K562 (cell line): Measurements from ENCODE around the gene C19orf12. TPM values are rescaled to one million over a fixed set of nuclear protein-coding genes. Genes with fewer than 3 reads are reported as not detected.

Experiments used
- ATAC-seq: fragments of 200-7000 bp; cut with Tn5 transposase; 3 replicates; pipeline ENCODE4 v1.9.1; 2020; ENCODE audit warnings: moderate library complexity
- BruUV-seq: library from RNA; stranded (reverse); fragments of 400-500 nt; replicated peaks from 2 replicates; lab custom pipeline; 2021; lab: Mats Ljungman, UMichigan
- CTCF ChIA-PET: fragments of 300-600 bp; formaldehyde crosslinking; extraction: SDS; loops from one replicate; lab custom pipeline; 2021; ENCODE audit warnings: low intra/inter-chr PET ratio; lab: Yijun Ruan, JAX
- POLR2A ChIA-PET: fragments of 300-600, 350-650 bp; sonication (Branson Sonifier 250); formaldehyde crosslinking; extraction: SDS; loops from one replicate; lab custom pipeline; 2021; ENCODE audit warnings: antibody characterized with exemption, inconsistent platforms; lab: Yijun Ruan, JAX
- DNase-seq, 4 experiments: peaks; one replicate each; pipeline versions ENCODE4 v3.0.0 to v3.0.0-alpha.2; 2011 to 2018; ENCODE audit warnings: low spot score in 3 of 4, mixed read lengths in 3 of 4; ENCODE audit errors: extremely low read depth in 1 of 4
- FAIRE-seq: peaks from 2 replicates; lab custom pipeline; 2011; peaks lifted over from hg19 to GRCh38; lab: Jason Lieb, UNC
- H2AFZ ChIP-seq: 2 replicates; pipeline ENCODE4 v1.6.0; 2011; ENCODE audit warnings: low read depth, low read length, control low read depth, inconsistent platforms
- H3K27ac ChIP-seq: fragments of 200-600 bp; 3 replicates; pipeline ENCODE4 v1.8.0; 2011; ENCODE audit warnings: low read depth, mild to moderate bottlenecking, control low read depth, inconsistent platforms, low read length, moderate library complexity, mixed read lengths; ENCODE audit errors: extremely low read depth
- H3K27me3 ChIP-seq, 2 experiments: fragments of 300-600 bp in 1 of 2; 2 replicates in 1 of 2; 3 replicates in 1 of 2; pipeline versions ENCODE4 v1.6.0 to v1.8.0; 2011; ENCODE audit warnings: inconsistent platforms in 2 of 2, low read length in 2 of 2, mild to moderate bottlenecking in 1 of 2, mixed read lengths in 1 of 2, moderate library complexity in 1 of 2; ENCODE audit not compliant: control insufficient read depth in 2 of 2, insufficient read depth in 2 of 2
- H3K36me3 ChIP-seq: fragments of 300-600 bp; 3 replicates; pipeline ENCODE4 v1.8.0; 2011; ENCODE audit warnings: mild to moderate bottlenecking, low read length, inconsistent platforms; ENCODE audit not compliant: control insufficient read depth, insufficient read depth
- H3K4me1 ChIP-seq, 2 experiments: fragments of 200-600 bp in 1 of 2; replicated peaks in 1 of 2; 2 replicates in 1 of 2; 3 replicates in 1 of 2; pipeline versions ENCODE4 v1.5.1 to v1.8.0; 2011; ENCODE audit warnings: inconsistent platforms in 2 of 2, low read length in 2 of 2, mild to moderate bottlenecking in 1 of 2, mixed read lengths in 1 of 2, moderate library complexity in 1 of 2; ENCODE audit not compliant: control insufficient read depth in 2 of 2, insufficient read depth in 2 of 2
- H3K4me2 ChIP-seq: 2 replicates; pipeline ENCODE4 v1.6.1; 2011; ENCODE audit warnings: low read length, control low read depth, inconsistent platforms, mixed read lengths; ENCODE audit not compliant: insufficient read depth
- H3K4me3 ChIP-seq: fragments of 200-600 bp; sonication (generic), shearing (Covaris generic); 2 replicates; pipeline ENCODE4 v1.5.1; 2016; ENCODE audit warnings: control low read depth, inconsistent platforms
- H3K79me2 ChIP-seq: fragments of 200-600 bp; 3 replicates; pipeline ENCODE4 v1.8.0; 2011; ENCODE audit warnings: low read length, inconsistent platforms; ENCODE audit not compliant: control insufficient read depth, insufficient read depth
- H3K9ac ChIP-seq, 2 experiments: 2 replicates each; pipeline versions ENCODE4 v1.6.0 to v1.6.1; 2011; ENCODE audit warnings: low read depth in 2 of 2, low read length in 2 of 2, control low read depth in 1 of 2, inconsistent platforms in 1 of 2, mild to moderate bottlenecking in 1 of 2, mixed read lengths in 1 of 2; ENCODE audit not compliant: insufficient read depth in 1 of 2
- H3K9me1 ChIP-seq: one replicate; pipeline ENCODE4 v1.6.0; 2011; ENCODE audit warnings: inconsistent platforms, mild to moderate bottlenecking, low read length, moderate library complexity; ENCODE audit not compliant: control insufficient read depth, insufficient read depth
- H3K9me3 ChIP-seq: replicated peaks from 2 replicates; pipeline ENCODE4 v1.5.1; 2011; ENCODE audit warnings: low read depth, low read length, inconsistent platforms; ENCODE audit not compliant: control insufficient read depth, insufficient read depth
- H4K20me1 ChIP-seq: replicated peaks from 2 replicates; pipeline ENCODE4 v1.6.1; 2011; ENCODE audit warnings: low read length, inconsistent platforms, mixed read lengths; ENCODE audit not compliant: control insufficient read depth, insufficient read depth
- GABPA ChIP-seq: fragments of 200-800 bp; sonication (Bioruptor generic); conservative IDR thresholded peaks from 2 replicates; pipeline ENCODE4 v1.6.1; 2016; ENCODE audit warnings: low read depth, missing genetic modification characterization, missing compliant biosample characterization
- MTF1 ChIP-seq: fragments of 250-450 bp; sonication (Bioruptor Pico); IDR thresholded peaks from 2 replicates; pipeline ENCODE4 v1.9.0; 2021; ENCODE audit warnings: moderate library complexity, mild to moderate bottlenecking, inconsistent platforms, borderline replicate concordance
- ZFP36 ChIP-seq: fragments of 150-350 bp; IDR thresholded peaks from 2 replicates; pipeline ENCODE4 v1.6.1; 2018; ENCODE audit warnings: low read length, low read depth; ENCODE audit not compliant: partially characterized antibody
- ZNF3 ChIP-seq: fragments of 250-450 bp; sonication (Bioruptor Pico); IDR thresholded peaks from 2 replicates; pipeline ENCODE4 v1.5.0; 2021; ENCODE audit warnings: mild to moderate bottlenecking, moderate library complexity
- whole genome bisulfite sequencing: fragments of 100-300 bp; shearing (Covaris generic); methylation state at CpG from one replicate; pipeline ENCODE4 v1.1.6; 2016; ENCODE audit warnings: low coverage, mixed read lengths; ENCODE audit not compliant: insufficient coverage; ENCODE audit errors: missing lambda C conversion rate; 5-methylcytosine and 5-hydroxymethylcytosine counted together
- in situ Hi-C: fragments of 300-500 bp; cut with MboI; formaldehyde crosslinking; loops from 4 replicates; pipeline ENCODE4 v1.15.0; 2018; ENCODE audit warnings: inconsistent platforms, mixed read lengths
- intact Hi-C: fragments of 100-400 bp; cut with micrococcal nuclease; formaldehyde crosslinking; loops from 2 replicates; pipeline ENCODE4 v1.14.2; 2022
- polyA plus RNA-seq, 8 experiments: library from polyadenylated mRNA; depleted of rRNA in 4 of 8; stranded (reverse) in 5 of 8; unstranded in 3 of 8; fragments of >200 nt; fragmentation: Nextera tagmentation in 2 of 8; fragmentation: Illumina TruSeq in 1 of 8; extraction: Ambion mirVana in 2 of 8; extraction: Trizol in 1 of 8; gene quantifications; 2 replicates each; pipeline versions ENCODE4 v1.2.1 to v1.2.3, GENCODE V29; 2011 to 2014; ENCODE audit warnings: inconsistent platforms in 1 of 8, missing spikeins in 1 of 8
- total RNA-seq, 7 experiments: library from RNA; depleted of rRNA in 6 of 7; stranded (reverse); fragments of >200 nt in 6 of 7; fragmentation: Illumina TruSeq in 2 of 7; extraction: Trizol in 2 of 7; gene quantifications; 2 replicates each; pipeline versions ENCODE4 v1.2.1 to v1.2.3, GENCODE V29; 2011 to 2021; ENCODE audit warnings: low replicate concordance in 1 of 7
- TF ChIP-seq, protein P1 (sequence below): fragments of 250-450 bp; sonication (Bioruptor Pico); IDR thresholded peaks from 2 replicates; pipeline ENCODE4 v1.8.0; 2022; ENCODE audit warnings: moderate library complexity, mild to moderate bottlenecking, inconsistent platforms
- TF ChIP-seq, protein P2 (sequence below): sonication (generic); formaldehyde crosslinking; IDR thresholded peaks from 2 replicates; pipeline ENCODE4 v1.8.0; 2022; ENCODE audit warnings: missing genetic modification reagents, mild to moderate bottlenecking, borderline replicate concordance
- TF ChIP-seq, protein P3 (sequence below): fragments of 250-450 bp; sonication (Bioruptor Pico); IDR thresholded peaks from 2 replicates; pipeline ENCODE4 v1.8.0; 2022; ENCODE audit warnings: inconsistent platforms

C19orf12 gene
- total and polyA plus RNA-seq, 9 of the 15 experiments (the other 6 are each of a cell fraction or from before 2014, with no cell fraction given): 1.9 to 14.5 (median 10.2) TPM

DNA sequence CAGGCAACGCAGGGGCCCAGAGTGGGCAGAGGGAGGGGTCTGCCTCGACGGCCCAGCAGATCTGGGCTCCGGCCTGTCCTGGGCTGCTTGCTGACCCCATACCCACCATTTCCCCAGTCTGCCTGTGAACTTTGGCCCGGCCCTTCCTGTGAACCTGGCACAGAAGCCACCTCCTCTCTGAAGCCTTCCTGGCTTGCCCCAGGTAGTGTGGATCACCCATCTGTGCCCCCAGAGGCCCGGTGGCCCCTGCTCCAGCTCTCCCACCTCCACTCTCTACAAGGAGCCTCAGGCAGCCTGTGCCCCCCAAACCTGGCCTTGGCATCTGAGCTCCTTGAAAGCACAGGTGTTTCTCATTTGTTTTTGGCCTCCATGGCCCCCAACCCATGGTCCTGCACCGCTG lies 34.1 kb downstream of the C19orf12 start:
- no peak overlapping the region for H3K4me3 ChIP-seq
- no peak overlapping the region for H2AFZ ChIP-seq
- no peaks in the 10 kb centered on the region for H3K9me1 ChIP-seq
- H3K4me2 ChIP-seq: no peak overlapping the region
- no peaks in the 10 kb centered on the region for H3K79me2 ChIP-seq
- FAIRE-seq: no peak
- no TSS peak for BruUV-seq
- POLR2A ChIA-PET: interaction anchor here (0.5 to 1.6 kb wide), 4 partner anchors 9 to 190 kb away, joined by 3 to 13 read pairs (median 4); no protein-coding TSS in a partner anchor
- no peaks in the 10 kb centered on the region for H3K9me3 ChIP-seq
- H3K9ac ChIP-seq: peak overlapping the region in 1 of 2 experiments; percentile 52; a peak in 2 of 4 replicates
- CTCF ChIA-PET: no interaction called here
- DNase-seq: no peak
- no peaks in the 10 kb centered on the region for H3K27me3 ChIP-seq
- TF ChIP-seq, protein P1, sequence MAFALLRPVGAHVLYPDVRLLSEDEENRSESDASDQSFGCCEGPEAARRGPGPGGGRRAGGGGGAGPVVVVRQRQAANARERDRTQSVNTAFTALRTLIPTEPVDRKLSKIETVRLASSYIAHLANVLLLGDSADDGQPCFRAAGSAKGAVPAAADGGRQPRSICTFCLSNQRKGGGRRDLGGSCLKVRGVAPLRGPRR (CRISPR knock-in tag): no peak
- no peak for TF ChIP-seq MTF1 (CRISPR knock-in tag)
- TF ChIP-seq ZNF3 (CRISPR knock-in tag): no peak
- TF ChIP-seq ZFP36: peak; percentile 91
- no peak overlapping the region for H3K27ac ChIP-seq
- in situ Hi-C loops (no loop called here), intact Hi-C loops (no loop called here)
- H4K20me1 ChIP-seq: no peaks in the 10 kb centered on the region
- peaks cover 10% of the 10 kb centered on the region; the same call in 1 of the 3 replicates for H3K36me3 ChIP-seq
- WGBS: 60% methylated on average over 6 of the region's 7 CpGs
- no peak for ATAC-seq
- peaks cover 3 to 26% of the 10 kb centered on the region in 2 experiments; a peak in 3 of 5 replicates for H3K4me1 ChIP-seq

DNA sequence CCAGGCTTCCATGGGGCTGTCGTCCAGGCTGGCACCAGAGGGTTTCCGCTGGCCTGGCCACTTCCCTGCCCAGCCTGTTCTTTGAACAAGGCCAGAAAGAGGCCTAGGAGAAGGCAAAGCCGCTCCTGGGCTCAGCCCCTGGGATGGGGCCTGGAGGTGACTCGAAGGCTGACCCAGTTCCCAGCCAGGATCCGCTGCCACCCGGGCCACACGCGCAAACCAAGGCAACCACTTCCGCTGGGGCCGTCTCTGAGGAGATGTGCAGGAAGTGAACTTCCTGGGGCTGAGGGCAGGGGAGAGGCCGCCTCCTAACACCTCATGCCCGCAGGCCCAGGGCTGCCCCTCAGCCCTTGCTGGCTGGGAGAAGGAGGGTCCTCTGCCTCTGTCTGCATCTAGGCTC lies 34.6 kb downstream of the C19orf12 start:
- no peak overlapping the region for H2AFZ ChIP-seq
- H3K4me3 ChIP-seq: no peak overlapping the region
- CTCF ChIA-PET: no interaction called here
- FAIRE-seq: no peak
- no peaks in the 10 kb centered on the region for H3K9me3 ChIP-seq
- H4K20me1 ChIP-seq: no peaks in the 10 kb centered on the region
- intact Hi-C loops (no loop called here), in situ Hi-C loops (no loop called here)
- no TSS peak for BruUV-seq
- peaks cover 15% of the 10 kb centered on the region; the same call in 1 of the 3 replicates for H3K36me3 ChIP-seq
- no peak overlapping the region for H3K27ac ChIP-seq
- no peaks in the 10 kb centered on the region for H3K27me3 ChIP-seq
- H3K4me1 ChIP-seq: peaks cover 3 to 26% of the 10 kb centered on the region in 2 experiments; a peak in 3 of 5 replicates
- peak overlapping the region in 1 of 2 experiments; percentile 52; a peak in 2 of 4 replicates for H3K9ac ChIP-seq
- no peak overlapping the region for H3K4me2 ChIP-seq
- no peak for DNase-seq
- 65% methylated on average over 12 of the region's 12 CpGs for WGBS
- no peaks in the 10 kb centered on the region for H3K79me2 ChIP-seq
- ATAC-seq: no peak
- POLR2A ChIA-PET: interaction anchor here (1.0 kb wide), 1 partner anchor 20 kb away, joined by 4 read pairs; no protein-coding TSS in a partner anchor
- H3K9me1 ChIP-seq: no peaks in the 10 kb centered on the region
- TF ChIP-seq, protein P2, sequence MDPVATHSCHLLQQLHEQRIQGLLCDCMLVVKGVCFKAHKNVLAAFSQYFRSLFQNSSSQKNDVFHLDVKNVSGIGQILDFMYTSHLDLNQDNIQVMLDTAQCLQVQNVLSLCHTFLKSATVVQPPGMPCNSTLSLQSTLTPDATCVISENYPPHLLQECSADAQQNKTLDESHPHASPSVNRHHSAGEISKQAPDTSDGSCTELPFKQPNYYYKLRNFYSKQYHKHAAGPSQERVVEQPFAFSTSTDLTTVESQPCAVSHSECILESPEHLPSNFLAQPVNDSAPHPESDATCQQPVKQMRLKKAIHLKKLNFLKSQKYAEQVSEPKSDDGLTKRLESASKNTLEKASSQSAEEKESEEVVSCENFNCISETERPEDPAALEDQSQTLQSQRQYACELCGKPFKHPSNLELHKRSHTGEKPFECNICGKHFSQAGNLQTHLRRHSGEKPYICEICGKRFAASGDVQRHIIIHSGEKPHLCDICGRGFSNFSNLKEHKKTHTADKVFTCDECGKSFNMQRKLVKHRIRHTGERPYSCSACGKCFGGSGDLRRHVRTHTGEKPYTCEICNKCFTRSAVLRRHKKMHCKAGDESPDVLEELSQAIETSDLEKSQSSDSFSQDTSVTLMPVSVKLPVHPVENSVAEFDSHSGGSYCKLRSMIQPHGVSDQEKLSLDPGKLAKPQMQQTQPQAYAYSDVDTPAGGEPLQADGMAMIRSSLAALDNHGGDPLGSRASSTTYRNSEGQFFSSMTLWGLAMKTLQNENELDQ (CRISPR knock-in tag): no peak
- TF ChIP-seq, protein P3, sequence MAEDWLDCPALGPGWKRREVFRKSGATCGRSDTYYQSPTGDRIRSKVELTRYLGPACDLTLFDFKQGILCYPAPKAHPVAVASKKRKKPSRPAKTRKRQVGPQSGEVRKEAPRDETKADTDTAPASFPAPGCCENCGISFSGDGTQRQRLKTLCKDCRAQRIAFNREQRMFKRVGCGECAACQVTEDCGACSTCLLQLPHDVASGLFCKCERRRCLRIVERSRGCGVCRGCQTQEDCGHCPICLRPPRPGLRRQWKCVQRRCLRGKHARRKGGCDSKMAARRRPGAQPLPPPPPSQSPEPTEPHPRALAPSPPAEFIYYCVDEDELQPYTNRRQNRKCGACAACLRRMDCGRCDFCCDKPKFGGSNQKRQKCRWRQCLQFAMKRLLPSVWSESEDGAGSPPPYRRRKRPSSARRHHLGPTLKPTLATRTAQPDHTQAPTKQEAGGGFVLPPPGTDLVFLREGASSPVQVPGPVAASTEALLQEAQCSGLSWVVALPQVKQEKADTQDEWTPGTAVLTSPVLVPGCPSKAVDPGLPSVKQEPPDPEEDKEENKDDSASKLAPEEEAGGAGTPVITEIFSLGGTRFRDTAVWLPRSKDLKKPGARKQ (CRISPR knock-in tag): no peak
- 0 out of 2 replicates have a peak, but pooled peaks have one; percentile 27 for TF ChIP-seq GABPA
